Prostate gland (tissue), 2 donors: ENCODE results near the gene SIGLEC8. TPM values are rescaled to one million over a fixed set of nuclear protein-coding genes. Genes with fewer than 3 reads are reported as not detected.

ENCODE experiments used
- DNase-seq: peaks from one replicate; pipeline ENCODE4 v3.0.0-alpha.2; 2019; ENCODE audit warnings: low spot score
- H3K27ac ChIP-seq, 2 donors: fragments of 200-600 bp; sonication (generic); 2 replicates each; pipeline ENCODE4 v1.5.1; 2017 to 2019
- H3K27me3 ChIP-seq: fragments of 200-600 bp; sonication (generic); replicated peaks from 2 replicates; pipeline ENCODE4 v1.5.1; 2019; ENCODE audit not compliant: insufficient read depth
- H3K36me3 ChIP-seq, 2 donors: fragments of 200-600 bp; sonication (generic); 1 replicate in 1 of 2; 2 replicates in 1 of 2; pipeline versions ENCODE4 v1.5.1 to v1.8.1; 2017 to 2019
- H3K4me1 ChIP-seq: fragments of 200-600 bp; sonication (generic); replicated peaks from 2 replicates; pipeline ENCODE4 v1.5.1; 2019
- H3K4me3 ChIP-seq, 2 donors: fragments of 200-600 bp; sonication (generic); 2 replicates each; pipeline ENCODE4 v1.5.1; 2017 to 2019
- H3K9me3 ChIP-seq: fragments of 200-600 bp; sonication (generic); 2 replicates; pipeline ENCODE4 v1.5.1; 2017
- CTCF ChIP-seq, 4 experiments: fragments of 200-600 bp in 2 of 4; fragments of 450-650 bp in 2 of 4; sonication (generic) in 2 of 4; IDR thresholded peaks; 1 replicate in 3 of 4; 2 replicates in 1 of 4; pipeline ENCODE4 v1.5.1; 2016 to 2019; ENCODE audit warnings: antibody characterized with exemption in 4 of 4, mild to moderate bottlenecking in 2 of 4, moderate library complexity in 2 of 4
- POLR2A ChIP-seq: fragments of 450-650 bp; IDR thresholded peaks from one replicate; pipeline ENCODE4 v1.6.1; 2016; ENCODE audit warnings: antibody characterized with exemption, mild to moderate bottlenecking
- POLR2AphosphoS5 ChIP-seq: sonication (generic); formaldehyde crosslinking; IDR thresholded peaks from one replicate; pipeline ENCODE4 v1.6.1; 2017; ENCODE audit warnings: antibody characterized with exemption
- WGBS: methylation state at CpG from one replicate; pipeline ENCODE4 v1.1.5; 2018; 5-methylcytosine and 5-hydroxymethylcytosine counted together
- intact Hi-C: fragments of 100-400 bp; cut with DNase I; formaldehyde crosslinking; loops from one replicate; pipeline ENCODE4 v1.14.2; 2022
- total RNA-seq, 2 donors: library from RNA; depleted of rRNA; stranded (reverse); fragments of >200 nt; gene quantifications; one replicate each; pipeline ENCODE4 v1.1.0, GENCODE V29; 2016

Gene SIGLEC8
- total RNA-seq: 1 to 10 TPM; 1.0 to 3.0 TPM

- no peaks in the 10 kb centered on the region for H3K9me3 ChIP-seq
- H3K27me3 ChIP-seq: no peaks in the 10 kb centered on the region
- DNase-seq: no peak
- intact Hi-C loops: no loop called here
- H3K4me3 ChIP-seq: no peak within 1 kb of the TSS
- H3K4me1 ChIP-seq: no peaks in the 10 kb centered on the region
- WGBS: 65% methylated on average over 10 of the region's 10 CpGs
- no peaks in the 10 kb centered on the region for H3K36me3 ChIP-seq
- H3K27ac ChIP-seq: no peak within 1 kb of the TSS
- no peak for TF ChIP-seq CTCF (IDR thresholded peaks at IDR 0.05)
- no peak for TF ChIP-seq POLR2AphosphoS5
- no peak for TF ChIP-seq POLR2A
Measured at GRCh38 chr19:51458051-51458645, at the start of gene SIGLEC8. TSS of gene SIGLEC8 (minus strand) at chr19:51458454. CDS start at chr19:51458387, 67 bp downstream.

GRCh38 chr19:51507640-51508058, 49.4 kb upstream of the SIGLEC8 start:
- no peaks in the 10 kb centered on the region for H3K27me3 ChIP-seq
- intact Hi-C loops: no loop called here
- no peaks in the 10 kb centered on the region for H3K4me1 ChIP-seq
- TF ChIP-seq POLR2A (no peak), POLR2AphosphoS5 (no peak), CTCF (IDR thresholded peaks at IDR 0.05) (no peak)
- no peaks in the 10 kb centered on the region for H3K9me3 ChIP-seq
- DNase-seq: no peak
- no peaks in the 10 kb centered on the region for H3K36me3 ChIP-seq
- no peak overlapping the region for H3K4me3 ChIP-seq
- no peak overlapping the region for H3K27ac ChIP-seq
- WGBS: 76% methylated on average over 6 of the region's 6 CpGs

- Histone ChIP-seq H3K4me3 (no peak overlapping the region), H3K4me1 (no peaks in the 10 kb centered on the region), H3K27me3 (no peaks in the 10 kb centered on the region), H3K36me3 (no peaks in the 10 kb centered on the region), H3K9me3 (no peaks in the 10 kb centered on the region), H3K27ac (no peak overlapping the region)
- no peak for DNase-seq
- intact Hi-C loops: no loop called here
- WGBS: 59% methylated on average over 3 of the region's 3 CpGs
- TF ChIP-seq POLR2AphosphoS5 (no peak), POLR2A (no peak), CTCF (IDR thresholded peaks at IDR 0.05) (no peak)
Measured at GRCh38 chr19:51507192-51507591, 48.9 kb upstream of the SIGLEC8 start.

- no peaks in the 10 kb centered on the region for H3K36me3 ChIP-seq
- no peaks in the 10 kb centered on the region for H3K9me3 ChIP-seq
- TF ChIP-seq POLR2AphosphoS5 (no peak), CTCF (IDR thresholded peaks at IDR 0.05) (no peak), POLR2A (no peak)
- intact Hi-C loops: no loop called here
- no peak overlapping the region for H3K4me3 ChIP-seq
- no peak overlapping the region for H3K27ac ChIP-seq
- H3K4me1 ChIP-seq: no peaks in the 10 kb centered on the region
- H3K27me3 ChIP-seq: no peaks in the 10 kb centered on the region
- WGBS: 33% methylated on average over 3 of the region's 3 CpGs
- no peak for DNase-seq
Measured at GRCh38 chr19:51505904-51506303, 47.6 kb upstream of the SIGLEC8 start.

- Histone ChIP-seq H3K4me3 (no peak overlapping the region), H3K27ac (no peak overlapping the region), H3K4me1 (no peaks in the 10 kb centered on the region), H3K27me3 (no peaks in the 10 kb centered on the region), H3K9me3 (no peaks in the 10 kb centered on the region), H3K36me3 (no peaks in the 10 kb centered on the region)
- WGBS: 51% methylated on average over 3 of the region's 3 CpGs
- no peak for TF ChIP-seq CTCF (IDR thresholded peaks at IDR 0.05)
- TF ChIP-seq POLR2AphosphoS5: no peak
- TF ChIP-seq POLR2A: no peak
- intact Hi-C loops: no loop called here
- no peak for DNase-seq
Measured at GRCh38 chr19:51503896-51504295, 45.6 kb upstream of the SIGLEC8 start.
